Kidney glomerular epithelial cell (primary cell): ENCODE measurements around the gene CTSL.
"Not testable (repeated sequence)": the region's sequence is repeated elsewhere in the genome, so short reads cannot be mapped to it uniquely, and the experiment has no call there.

Experiments used
- DNase-seq: peaks from one replicate; lab custom pipeline; 2025; lab: John Stamatoyannopoulos, UW

Gene CTSL

DNA sequence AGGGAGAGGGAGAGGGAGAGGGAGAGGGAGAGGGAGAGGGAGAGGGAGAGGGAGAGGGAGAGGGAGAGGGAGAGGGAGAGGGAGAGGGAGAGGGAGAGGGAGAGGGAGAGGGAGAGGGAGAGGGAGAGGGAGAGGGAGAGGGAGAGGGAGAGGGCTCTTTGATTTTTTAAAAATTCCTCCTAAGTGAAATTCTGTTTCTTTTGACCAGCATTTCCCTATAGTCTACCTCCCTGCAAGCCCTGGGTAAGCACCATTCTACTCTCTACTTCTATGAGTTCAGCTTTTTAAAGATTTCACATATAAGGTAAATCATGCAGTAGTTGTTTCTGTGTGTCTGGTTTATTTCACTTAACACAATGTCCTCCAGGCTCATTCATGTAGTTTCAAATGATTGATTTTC is 34.1 kb downstream of the CTSL start:
- not testable (repeated sequence) for DNase-seq

DNA sequence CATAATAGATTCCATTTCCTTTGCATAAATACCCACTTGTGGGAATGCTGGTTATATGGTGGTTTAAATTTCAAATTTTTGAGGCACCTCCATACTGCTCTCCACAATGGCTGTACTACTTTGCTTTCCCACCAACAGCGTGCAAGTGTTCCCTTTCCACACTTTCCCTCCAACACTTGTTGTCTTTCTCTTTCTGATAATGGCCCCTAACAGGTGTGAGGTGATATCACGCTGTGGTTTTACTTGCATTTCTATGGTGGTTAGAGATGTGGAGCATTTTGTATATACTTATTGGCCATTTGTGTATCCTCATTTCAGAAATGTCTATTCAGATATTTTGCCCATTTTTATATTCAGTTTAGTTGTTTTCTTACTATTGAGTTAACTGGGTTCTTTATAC is 34.6 kb downstream of the CTSL start:
- DNase-seq, result no peak

DNA sequence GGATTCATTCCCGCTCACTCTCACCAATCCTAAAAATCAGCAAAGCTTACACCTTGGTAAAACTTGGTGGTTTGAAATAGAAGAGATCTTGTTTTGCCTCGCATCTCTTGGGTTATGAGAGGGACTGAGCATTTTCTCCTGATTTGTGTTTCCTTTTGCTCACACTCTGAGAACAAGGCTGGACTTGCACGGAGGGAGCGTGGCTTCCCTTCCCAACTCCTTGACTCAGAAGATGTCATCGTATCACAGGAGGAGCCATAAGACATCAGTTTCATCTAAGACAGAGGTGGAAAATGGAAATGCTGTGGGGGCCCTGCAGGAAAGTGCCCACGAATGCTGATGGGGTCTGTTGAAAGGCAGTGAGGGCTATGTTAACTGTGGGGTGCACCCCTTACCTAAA is 37.4 kb downstream of the CTSL start:
- no peak for DNase-seq

DNA sequence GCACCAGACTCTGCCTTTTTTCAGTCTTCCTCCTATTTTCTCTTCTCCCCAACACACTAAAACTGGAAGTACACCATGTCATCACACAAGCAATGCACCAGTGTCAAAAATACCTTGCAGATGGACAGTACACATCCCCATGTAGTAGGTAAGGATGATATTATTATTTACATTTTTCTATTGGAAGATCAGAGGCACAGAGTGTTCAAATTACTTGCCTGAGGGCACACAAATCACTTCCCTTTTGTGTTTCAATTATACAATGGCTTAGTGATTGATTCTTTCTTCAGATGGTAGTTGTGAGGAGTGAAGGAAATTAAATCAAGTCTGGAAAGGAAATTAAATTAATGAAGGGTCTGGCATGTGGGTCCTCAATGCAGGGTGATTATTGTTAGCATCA is 39.6 kb downstream of the CTSL start:
- DNase-seq, result no peak

DNA sequence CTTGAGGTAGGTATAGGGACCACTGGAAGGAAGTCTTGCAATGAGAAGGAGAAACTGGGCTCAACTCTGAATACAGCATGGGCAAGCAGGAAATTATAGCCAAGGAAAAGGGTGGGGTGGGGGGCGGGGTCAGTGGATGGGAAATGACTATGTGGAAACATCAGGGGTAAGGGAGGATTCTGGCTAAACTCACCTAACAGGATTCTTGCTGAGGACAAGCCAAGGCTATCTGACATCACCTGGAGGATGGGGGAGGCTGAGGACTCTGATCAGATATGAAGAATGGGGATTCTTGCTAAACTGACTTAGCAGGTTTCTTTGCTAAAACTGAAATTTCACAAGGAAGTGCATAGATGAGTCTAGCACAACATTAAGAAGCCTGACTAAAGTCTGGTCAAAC is 40.8 kb downstream of the CTSL start:
- no peak for DNase-seq

DNA sequence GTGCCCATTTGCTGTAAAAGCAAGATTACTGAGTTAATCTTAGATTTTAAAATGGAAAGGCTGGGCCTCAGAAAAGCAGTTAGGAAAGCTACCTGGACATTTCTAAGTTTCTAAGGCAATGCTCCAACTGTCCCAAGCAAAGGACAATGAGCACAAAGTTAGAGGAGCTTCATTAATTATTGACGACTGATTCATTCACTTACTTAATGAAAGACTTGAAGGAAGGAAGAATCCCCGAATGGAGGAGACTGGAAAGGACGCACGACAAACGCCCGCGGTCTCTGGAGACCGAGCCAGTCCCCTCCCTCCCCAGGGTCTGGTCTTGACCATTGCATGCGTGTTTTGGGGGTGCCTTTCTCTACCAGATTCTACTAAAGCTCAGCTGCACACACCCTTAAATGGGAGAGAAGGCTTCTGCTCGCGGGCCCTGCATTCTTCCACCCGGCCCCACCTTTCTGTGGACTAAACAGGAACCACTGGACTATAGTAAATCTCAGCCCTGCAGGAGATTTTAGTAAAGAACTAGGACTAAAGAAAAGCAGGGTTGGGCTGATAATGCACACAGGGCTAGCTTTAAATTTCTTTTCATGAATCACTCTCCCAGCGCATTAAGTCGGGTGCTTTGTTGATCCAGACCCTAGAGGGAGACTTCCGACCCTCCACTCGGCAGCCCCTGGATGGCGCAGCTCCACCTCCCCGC is 44.8 kb downstream of the CTSL start:
- DNase-seq, result no peak

DNA sequence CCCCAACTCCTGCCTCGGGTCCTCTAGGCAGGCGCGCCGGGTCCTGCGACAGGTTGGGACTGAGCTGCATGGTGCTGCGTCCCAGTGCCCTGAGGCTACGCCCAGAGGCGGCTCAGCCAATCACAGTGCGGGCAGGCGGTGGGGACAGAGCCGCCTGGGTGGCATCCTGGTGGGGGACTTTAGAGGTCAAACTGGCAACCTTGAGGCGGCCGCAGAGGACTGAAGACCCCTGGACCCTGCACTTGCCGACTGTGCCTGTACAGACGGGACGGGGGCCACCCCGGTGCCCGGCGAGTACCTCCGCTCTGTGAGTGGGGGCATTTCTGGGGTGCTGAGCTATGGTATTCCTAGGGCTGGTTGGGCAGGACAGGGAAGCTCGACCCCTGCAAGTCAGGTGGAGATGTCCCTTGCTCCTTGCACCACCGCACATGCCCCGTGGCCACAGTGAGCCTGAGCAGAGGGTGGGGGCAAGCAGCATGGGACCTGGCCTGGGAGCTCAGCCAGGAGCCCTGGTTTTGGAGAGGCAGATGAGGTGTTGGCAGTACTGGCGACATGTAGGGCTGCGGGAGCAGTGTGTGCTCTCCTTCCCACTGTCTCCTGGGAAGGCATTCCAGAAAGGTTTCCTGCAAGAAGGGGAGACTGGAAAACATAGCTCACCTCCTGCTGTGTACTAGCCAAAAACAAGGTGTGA is 45.5 kb downstream of the CTSL start:
- no peak for DNase-seq

DNA sequence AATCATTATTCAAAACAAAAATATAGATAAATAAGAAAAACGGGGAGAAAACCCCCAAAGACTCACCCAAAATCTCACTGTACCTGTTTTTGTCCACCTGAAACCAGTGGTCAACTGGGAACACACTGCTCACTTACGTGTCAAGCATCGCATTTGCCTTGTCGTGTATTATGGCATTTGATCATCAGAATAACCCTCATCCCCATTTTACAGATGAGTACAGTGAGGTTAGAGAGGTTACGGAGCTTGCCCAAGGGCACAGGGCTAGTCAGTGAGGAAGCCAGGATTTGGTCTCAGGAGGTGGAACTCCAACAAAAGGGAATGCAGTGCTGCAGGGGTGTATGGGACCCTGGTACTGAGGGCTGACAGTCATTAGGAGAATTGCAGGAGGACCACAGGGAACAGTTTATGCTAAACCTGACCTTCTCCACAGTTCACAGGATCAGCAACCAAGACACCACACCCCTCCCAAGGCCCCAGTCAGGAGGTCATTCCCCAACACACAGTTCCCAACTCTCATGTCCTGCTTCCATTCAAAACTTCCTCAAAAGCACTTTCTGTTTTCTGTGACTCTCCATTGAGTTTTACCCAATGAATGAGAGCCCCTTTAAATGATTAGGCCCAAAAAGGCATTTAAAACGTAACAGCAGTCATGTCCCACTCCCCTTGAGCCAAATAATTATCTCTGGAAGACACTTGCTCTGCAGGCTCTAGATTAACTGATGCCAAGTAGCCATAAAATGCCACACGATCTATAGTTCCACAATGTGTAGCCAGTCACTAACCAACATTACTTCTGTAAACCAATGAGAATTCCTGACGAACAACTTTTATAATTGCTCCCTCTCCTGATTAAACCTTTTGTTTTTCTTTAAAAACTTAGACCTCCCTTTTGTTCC is 50.8 kb downstream of the CTSL start:
- no peak for DNase-seq

DNA sequence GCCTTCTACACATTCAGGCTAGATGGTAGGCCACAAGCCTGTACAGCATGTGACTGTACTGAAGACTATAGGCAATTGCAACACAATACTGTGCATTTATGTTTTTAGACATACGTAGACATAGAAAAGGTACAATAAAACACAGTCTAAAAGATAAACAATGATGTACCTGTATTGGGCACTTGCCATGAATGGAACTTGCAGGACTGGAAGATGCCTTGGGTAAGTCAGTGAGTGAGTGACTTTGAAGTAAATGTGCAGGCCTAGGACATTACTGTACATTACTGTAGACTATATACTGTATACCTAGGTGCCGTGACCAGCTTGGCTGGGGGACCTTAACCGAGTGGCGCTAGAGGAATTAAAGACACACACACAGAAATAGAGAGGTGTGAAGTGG is 53.1 kb downstream of the CTSL start:
- DNase-seq, result no peak
